ENCODE measurements around the gene MARK2.

DNA sequence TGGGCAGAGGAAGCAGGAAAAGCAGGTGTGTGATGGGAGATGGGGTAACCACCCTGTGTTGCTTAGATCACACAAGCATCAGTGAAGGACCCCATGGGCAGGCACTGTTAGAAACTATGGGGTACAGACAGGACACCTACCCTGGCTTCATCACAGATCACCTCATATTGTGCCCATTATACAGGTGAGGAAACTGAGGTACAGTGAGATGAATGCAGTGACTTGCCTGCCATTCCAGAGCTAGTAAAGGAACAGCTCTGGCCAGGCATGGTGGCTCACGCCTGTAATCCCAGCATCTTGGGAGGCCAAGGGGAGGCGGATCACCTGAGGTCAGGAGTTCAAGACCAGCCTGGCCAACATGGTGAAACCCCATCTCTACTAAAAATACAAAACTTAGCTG is 5.9 kb upstream of the MARK2 start:
- TF ChIP-seq CTCF (IDR thresholded peaks at IDR 0.05) (no peak), POLR2A (IDR thresholded peaks at IDR 0.05) (no peak)

Data from body of pancreas (tissue), 4 donors.